Transverse colon (tissue), 4 donors: ENCODE measurements around the gene FMR1. TPM values are rescaled to one million over a fixed set of nuclear protein-coding genes. Genes with fewer than 3 reads are reported as not detected.

Experiments
- DNase-seq: peaks from one replicate; pipeline ENCODE4 v3.0.0-alpha.2; 2019
- H3K27ac ChIP-seq, 4 donors: fragments of 200-600 bp; sonication (generic); 2 replicates each; pipeline ENCODE4 v1.5.1; 2016 to 2018; ENCODE audit warnings: inconsistent platforms in 4 of 4
- H3K27me3 ChIP-seq: fragments of 200-600 bp; sonication (generic); 2 replicates; pipeline ENCODE4 v1.5.1; 2017; ENCODE audit warnings: inconsistent platforms
- H3K36me3 ChIP-seq, 4 donors: fragments of 200-600 bp; sonication (generic); 2 replicates each; pipeline ENCODE4 v1.5.1; 2017 to 2019; ENCODE audit warnings: inconsistent platforms in 4 of 4
- H3K4me1 ChIP-seq, 4 donors: fragments of 200-600 bp; sonication (generic); 2 replicates each; pipeline ENCODE4 v1.5.1; 2017 to 2020; ENCODE audit warnings: inconsistent platforms in 4 of 4
- H3K4me3 ChIP-seq, 4 donors: fragments of 200-600 bp; sonication (generic); 1 replicate in 1 of 4; 2 replicates in 3 of 4; pipeline versions ENCODE4 v1.5.1 to v1.6.1; 2017 to 2019; ENCODE audit warnings: inconsistent platforms in 4 of 4
- H3K9me3 ChIP-seq, 2 donors: fragments of 200-600 bp; sonication (generic); 2 replicates each; pipeline ENCODE4 v1.5.1; 2017 to 2019; ENCODE audit warnings: inconsistent platforms in 2 of 2
- EP300 ChIP-seq: sonication (generic); formaldehyde crosslinking; IDR thresholded peaks from one replicate; pipeline ENCODE4 v1.6.1; 2017; ENCODE audit warnings: antibody characterized with exemption, low read depth
- POLR2A ChIP-seq: fragments of 450-650 bp; IDR thresholded peaks from one replicate; pipeline ENCODE4 v1.6.1; 2016; ENCODE audit warnings: antibody characterized with exemption, mild to moderate bottlenecking, moderate library complexity
- POLR2AphosphoS5 ChIP-seq, 3 donors: sonication (generic); formaldehyde crosslinking; IDR thresholded peaks; one replicate each; pipeline ENCODE4 v1.6.1; 2016; ENCODE audit warnings: antibody characterized with exemption in 3 of 3
- WGBS, 2 donors: methylation state at CpG; one replicate each; pipeline ENCODE4 v1.1.5; 2018; ENCODE audit warnings: low coverage in 1 of 2; 5-methylcytosine and 5-hydroxymethylcytosine counted together
- in situ Hi-C, 4 donors: fragments of 200-750 bp; cut with MboI; loops; one replicate each; pipeline versions ENCODE4 v1.15.0 to v1.15.1; 2017; ENCODE audit warnings: low sequenced_read_pairs in 3 of 4, low pct_ligation_motif_present in 1 of 4, low pct_unique_long_range_greater_than_20kb in 1 of 4
- intact Hi-C: fragments of 100-400 bp; cut with DNase I; formaldehyde crosslinking; loops from one replicate; pipeline ENCODE4 v1.15.1; 2023; ENCODE audit warnings: low total_unique reads
- total RNA-seq, 4 donors: library from RNA; depleted of rRNA; stranded (reverse); fragments of >200 nt; gene quantifications; one replicate each; pipeline ENCODE4 v1.1.0, GENCODE V29; 2016
- TF ChIP-seq, protein P1 (sequence below), 5 experiments: fragments of 200-600 bp in 3 of 5; fragments of 450-650 bp in 2 of 5; sonication (generic) in 3 of 5; IDR thresholded peaks; 1 replicate in 2 of 5; 2 replicates in 3 of 5; pipeline ENCODE4 v1.5.1; 2016 to 2017; ENCODE audit warnings: antibody characterized with exemption in 5 of 5, inconsistent platforms in 3 of 5, mild to moderate bottlenecking in 2 of 5, moderate library complexity in 1 of 5

FMR1 gene
- 10 to 100 TPM; 14.9 to 61.8 (median 31.2) TPM for total RNA-seq

- TF ChIP-seq POLR2A, result no peak
- peak; percentile 45 to 66 (median 52) for TF ChIP-seq POLR2AphosphoS5 (IDR thresholded peaks at IDR 0.05)
- Histone ChIP-seq H3K27me3 (no peaks in the 10 kb centered on the region), H3K9me3 (no peaks in the 10 kb centered on the region), H3K4me1 (peaks cover 0 to 29% (median 5%) of the 10 kb centered on the region in 4 donors), H3K27ac (peak within 1 kb of the TSS; percentile 92 to 97 (median 94)), H3K4me3 (peak within 1 kb of the TSS; percentile 29 to 78 (median 69)), H3K36me3 (no peaks in the 10 kb centered on the region)
- in situ Hi-C loops, result loop anchor here in 1 of 4 donors (25.0 kb wide), 1 partner anchor 1576 kb away; no protein-coding TSS in a partner anchor
- peak; percentile 95 for DNase-seq
- 7 to 53% methylated on average over 5 to 64 of the region's 66 CpGs for WGBS, 2 donors
- intact Hi-C loops, result no loop called here
Observed at GRCh38 chrX:147911192-147912022, at the start of gene FMR1. TSS of gene FMR1 (plus strand) at chrX:147911919. CDS start at chrX:147912180, 261 bp downstream.

DNA sequence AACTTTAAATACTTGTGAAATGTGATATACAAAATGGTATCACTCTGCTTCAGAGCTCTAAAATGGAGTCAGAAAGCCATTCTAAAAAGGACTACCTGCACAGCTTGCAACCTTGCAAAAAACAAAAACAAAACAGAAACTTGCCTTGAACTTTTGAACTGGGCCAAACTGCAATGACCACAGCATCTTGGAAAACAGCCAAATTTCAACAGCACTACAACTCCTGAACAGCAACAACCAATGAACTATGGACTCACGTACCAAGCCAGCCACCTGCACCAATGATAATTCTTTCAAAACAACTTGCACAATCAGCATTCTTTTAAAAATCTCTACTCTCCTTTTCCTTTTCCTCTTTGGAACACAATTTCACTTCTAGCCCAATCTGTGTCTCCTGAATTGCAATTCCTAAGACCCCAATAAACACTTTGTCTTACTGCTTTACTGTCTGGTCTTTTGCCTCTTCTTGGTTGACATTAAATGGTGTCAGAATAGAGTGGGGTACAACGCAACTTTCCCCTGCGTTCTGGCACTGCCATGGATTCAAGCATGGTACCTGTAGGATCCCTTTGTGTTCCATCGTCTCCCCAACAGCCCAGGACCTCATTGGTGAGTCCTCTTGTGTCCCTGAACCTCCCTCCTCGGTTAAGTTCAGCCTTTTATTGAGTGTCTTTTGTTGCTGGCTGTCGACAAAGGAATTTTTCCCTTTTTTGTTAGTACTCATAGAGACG lies 35.7 kb upstream of the FMR1 start:
- in situ Hi-C loops (no loop called here), intact Hi-C loops (no loop called here)

DNA sequence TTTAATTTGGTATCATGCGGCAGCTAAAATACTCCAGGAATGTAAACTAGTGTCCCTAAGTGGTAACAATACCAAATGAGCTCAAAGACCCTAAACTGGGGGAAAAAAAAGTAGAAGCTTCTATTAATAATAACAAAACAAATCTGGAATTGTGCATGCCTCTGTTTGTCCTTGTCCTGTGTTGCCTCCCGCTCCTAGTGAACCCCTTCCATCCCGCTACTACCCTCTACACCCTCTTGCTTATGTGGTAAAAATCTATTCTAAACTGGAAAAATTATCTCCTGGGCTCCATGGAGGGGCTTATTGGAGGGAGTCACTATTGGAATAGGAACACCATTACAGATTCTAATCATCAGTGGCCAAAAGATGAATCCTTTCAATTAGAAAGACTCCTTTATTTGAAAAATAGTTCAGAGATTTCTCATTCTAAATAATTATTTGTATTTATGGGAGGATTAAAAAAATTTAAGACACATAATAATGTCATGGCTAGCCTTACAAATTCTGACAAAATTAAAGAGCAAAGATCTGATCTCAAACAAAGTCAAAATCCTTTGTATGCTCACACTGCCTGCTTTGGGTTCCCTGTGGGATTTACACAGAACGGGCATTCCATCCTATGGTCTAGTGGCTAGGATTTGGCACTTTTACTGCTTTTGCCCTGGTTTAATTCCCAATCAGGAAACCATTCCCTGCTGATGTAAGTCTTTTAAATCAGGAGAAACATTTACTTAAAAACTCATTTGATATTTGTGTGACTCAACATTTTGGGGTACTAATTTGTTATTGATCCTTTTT lies 34.7 kb upstream of the FMR1 start:
- TF ChIP-seq POLR2AphosphoS5 (IDR thresholded peaks at IDR 0.05), result no peak
- no peak for TF ChIP-seq POLR2A
- TF ChIP-seq EP300, result no peak
- TF ChIP-seq, protein P1, sequence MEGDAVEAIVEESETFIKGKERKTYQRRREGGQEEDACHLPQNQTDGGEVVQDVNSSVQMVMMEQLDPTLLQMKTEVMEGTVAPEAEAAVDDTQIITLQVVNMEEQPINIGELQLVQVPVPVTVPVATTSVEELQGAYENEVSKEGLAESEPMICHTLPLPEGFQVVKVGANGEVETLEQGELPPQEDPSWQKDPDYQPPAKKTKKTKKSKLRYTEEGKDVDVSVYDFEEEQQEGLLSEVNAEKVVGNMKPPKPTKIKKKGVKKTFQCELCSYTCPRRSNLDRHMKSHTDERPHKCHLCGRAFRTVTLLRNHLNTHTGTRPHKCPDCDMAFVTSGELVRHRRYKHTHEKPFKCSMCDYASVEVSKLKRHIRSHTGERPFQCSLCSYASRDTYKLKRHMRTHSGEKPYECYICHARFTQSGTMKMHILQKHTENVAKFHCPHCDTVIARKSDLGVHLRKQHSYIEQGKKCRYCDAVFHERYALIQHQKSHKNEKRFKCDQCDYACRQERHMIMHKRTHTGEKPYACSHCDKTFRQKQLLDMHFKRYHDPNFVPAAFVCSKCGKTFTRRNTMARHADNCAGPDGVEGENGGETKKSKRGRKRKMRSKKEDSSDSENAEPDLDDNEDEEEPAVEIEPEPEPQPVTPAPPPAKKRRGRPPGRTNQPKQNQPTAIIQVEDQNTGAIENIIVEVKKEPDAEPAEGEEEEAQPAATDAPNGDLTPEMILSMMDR (IDR thresholded peaks at IDR 0.05), result no peak
- intact Hi-C loops (no loop called here), in situ Hi-C loops (no loop called here)
- H3K4me1 ChIP-seq, result no peaks in the 10 kb centered on the region
- no peak for DNase-seq
- no peaks in the 10 kb centered on the region for H3K9me3 ChIP-seq
- no peaks in the 10 kb centered on the region for H3K36me3 ChIP-seq
- H3K4me3 ChIP-seq, result no peak overlapping the region
- WGBS, 2 donors, result 82 to 88% methylated on average over 3 to 4 of the region's 4 CpGs
- H3K27me3 ChIP-seq, result no peaks in the 10 kb centered on the region
- no peak overlapping the region for H3K27ac ChIP-seq

More for the DNA sequence above, 35.7 kb upstream of the FMR1 start:
- 64 to 80% methylated on average over 2 to 7 of the region's 7 CpGs for WGBS, 2 donors
- Histone ChIP-seq H3K36me3 (no peaks in the 10 kb centered on the region), H3K27me3 (no peaks in the 10 kb centered on the region), H3K4me1 (no peaks in the 10 kb centered on the region), H3K9me3 (no peaks in the 10 kb centered on the region), H3K4me3 (no peak overlapping the region), H3K27ac (no peak overlapping the region)
- TF ChIP-seq EP300 (no peak), POLR2A (no peak), POLR2AphosphoS5 (IDR thresholded peaks at IDR 0.05) (no peak)
- TF ChIP-seq, protein P1 (IDR thresholded peaks at IDR 0.05), result no peak
- no peak for DNase-seq

DNA sequence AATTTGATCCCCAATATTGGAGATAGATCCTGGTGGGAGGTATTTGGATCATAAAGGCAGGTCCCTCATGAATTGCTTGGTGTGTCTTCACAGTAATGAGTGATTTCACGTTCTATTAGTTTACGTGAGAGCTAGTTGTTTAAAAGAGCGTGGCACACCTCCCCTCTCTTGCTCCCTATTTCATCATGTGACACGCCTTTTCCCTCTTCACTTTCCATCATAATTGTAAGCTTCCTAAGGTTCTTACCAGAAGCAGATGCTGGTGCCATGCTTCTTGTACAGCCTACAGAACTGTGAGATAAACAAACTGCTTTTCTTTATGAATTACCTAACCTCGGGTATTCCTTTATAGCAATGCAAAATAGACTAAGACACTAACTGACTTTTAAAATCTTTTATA lies 34.0 kb upstream of the FMR1 start:
- DNase-seq, result no peak
- TF ChIP-seq EP300, result no peak
- no peak for TF ChIP-seq POLR2A
- TF ChIP-seq, protein P1 (IDR thresholded peaks at IDR 0.05), result no peak
- TF ChIP-seq POLR2AphosphoS5 (IDR thresholded peaks at IDR 0.05), result no peak
- intact Hi-C loops, result no loop called here
- WGBS, 2 donors, result 75 to 100% methylated on average over 1 to 5 of the region's 5 CpGs
- Histone ChIP-seq H3K4me1 (no peaks in the 10 kb centered on the region), H3K36me3 (no peaks in the 10 kb centered on the region), H3K9me3 (no peaks in the 10 kb centered on the region), H3K27ac (no peak overlapping the region), H3K4me3 (no peak overlapping the region), H3K27me3 (no peaks in the 10 kb centered on the region)
- in situ Hi-C loops, result no loop called here
